Mesendoderm (in vitro differentiated cells): ENCODE measurements around the gene TBP.

Source experiments
- DNase-seq: peaks from one replicate; pipeline ENCODE4 v3.0.0; 2013
- H2AK5ac ChIP-seq: 2 replicates; pipeline ENCODE4 v1.6.1; 2013; ENCODE audit warnings: low read length, inconsistent platforms
- H2BK120ac ChIP-seq: 2 replicates; pipeline ENCODE4 v1.6.1; 2013; ENCODE audit warnings: low read depth, mild to moderate bottlenecking, low read length, moderate library complexity, mixed read lengths
- H2BK15ac ChIP-seq: replicated peaks from 2 replicates; pipeline ENCODE4 v1.6.1; 2013; ENCODE audit warnings: low read depth, mild to moderate bottlenecking, moderate library complexity
- H2BK5ac ChIP-seq: 2 replicates; pipeline ENCODE4 v1.6.1; 2013; ENCODE audit warnings: low read length, inconsistent platforms
- H3K18ac ChIP-seq: 2 replicates; pipeline ENCODE4 v1.6.1; 2013; ENCODE audit warnings: mild to moderate bottlenecking, low read length, mixed read lengths
- H3K23ac ChIP-seq: one replicate; pipeline ENCODE4 v1.6.1; 2013; ENCODE audit warnings: low read length
- H3K27ac ChIP-seq: 2 replicates; pipeline ENCODE4 v1.5.1; 2013; ENCODE audit warnings: low read depth, mild to moderate bottlenecking, inconsistent platforms, low read length, moderate library complexity
- H3K27me3 ChIP-seq: 2 replicates; pipeline ENCODE4 v1.6.1; 2013; ENCODE audit warnings: low read length, control low read depth, mild to moderate bottlenecking, inconsistent platforms; ENCODE audit not compliant: insufficient read depth, poor library complexity
- H3K36me3 ChIP-seq: 2 replicates; pipeline ENCODE4 v1.6.1; 2013; ENCODE audit warnings: low read length, inconsistent platforms; ENCODE audit not compliant: control insufficient read depth, insufficient read depth
- H3K4ac ChIP-seq: one replicate; pipeline ENCODE4 v1.6.1; 2013; ENCODE audit warnings: low read depth, mild to moderate bottlenecking, low read length, moderate library complexity
- H3K4me1 ChIP-seq: 2 replicates; pipeline ENCODE4 v1.6.1; 2013; ENCODE audit warnings: low read depth, low read length, inconsistent platforms; ENCODE audit not compliant: control insufficient read depth
- H3K4me2 ChIP-seq: 2 replicates; pipeline ENCODE4 v1.6.1; 2013; ENCODE audit warnings: low read length
- H3K4me3 ChIP-seq: 2 replicates; pipeline ENCODE4 v1.5.1; 2013; ENCODE audit warnings: mild to moderate bottlenecking, low read length
- H3K56ac ChIP-seq: one replicate; pipeline ENCODE4 v1.6.1; 2013; ENCODE audit warnings: low read length
- H3K79me1 ChIP-seq: 2 replicates; pipeline ENCODE4 v1.6.1; 2013; ENCODE audit warnings: low read length, inconsistent platforms
- H3K79me2 ChIP-seq: 2 replicates; pipeline ENCODE4 v1.6.1; 2013; ENCODE audit warnings: mild to moderate bottlenecking, low read length; ENCODE audit not compliant: control insufficient read depth, insufficient read depth
- H3K9ac ChIP-seq: 2 replicates; pipeline ENCODE4 v1.6.1; 2013; ENCODE audit warnings: low read length, inconsistent platforms
- H4K5ac ChIP-seq: one replicate; pipeline ENCODE4 v1.6.1; 2013; ENCODE audit warnings: low read length
- H4K8ac ChIP-seq: one replicate; pipeline ENCODE4 v1.6.1; 2013; ENCODE audit warnings: low read depth, mild to moderate bottlenecking, control low read depth, low read length, moderate library complexity
- WGBS: extraction: QIAGEN DNeasy Blood & Tissue Kit; methylation state at CpG from one replicate; pipeline ENCODE4 v1.1.7; 2013; ENCODE audit warnings: low lambda C conversion rate, missing lambda C conversion rate; ENCODE audit not compliant: insufficient coverage; ENCODE audit errors: extremely low coverage; 5-methylcytosine and 5-hydroxymethylcytosine counted together

TBP gene

DNA sequence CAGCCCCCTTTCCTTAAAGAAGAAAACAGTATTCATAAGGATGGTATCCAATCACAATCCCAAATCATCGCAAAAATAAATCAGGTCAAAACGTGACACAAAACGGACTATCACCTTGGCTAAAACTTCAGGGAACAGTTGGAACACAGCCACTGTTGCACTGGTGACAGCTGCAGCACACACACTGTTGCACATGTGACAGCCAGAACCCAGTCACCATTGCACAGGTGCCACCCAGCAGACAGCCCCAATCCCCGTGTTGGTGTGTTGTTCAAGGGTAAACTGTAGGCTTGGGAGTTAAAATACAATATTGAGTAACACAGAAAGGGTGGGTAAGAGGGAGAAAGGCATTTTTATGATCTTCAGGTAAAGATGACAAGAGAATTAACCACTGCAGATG, 16.8 kb upstream of the TBP start:
- Histone ChIP-seq H4K8ac (no peak overlapping the region), H2BK5ac (no peak overlapping the region), H3K79me2 (peaks cover 3% of the 10 kb centered on the region), H3K79me1 (peaks cover 4% of the 10 kb centered on the region), H3K18ac (no peak overlapping the region), H2AK5ac (no peak overlapping the region), H2BK120ac (no peak overlapping the region), H3K27ac (no peak overlapping the region), H3K4me2 (no peak overlapping the region), H2BK15ac (no peak overlapping the region), H3K36me3 (peaks cover 13% of the 10 kb centered on the region), H3K27me3 (no peaks in the 10 kb centered on the region), H3K4ac (no peak overlapping the region), H4K5ac (no peak overlapping the region), H3K23ac (no peak overlapping the region), H3K4me1 (no peaks in the 10 kb centered on the region), H3K4me3 (no peak overlapping the region), H3K56ac (no peak overlapping the region), H3K9ac (no peak overlapping the region)
- WGBS: no CpG with 5 or more reads among the region's 4 CpGs
- DNase-seq: no peak

GRCh38 chr6:170542031-170542719, 12.0 kb upstream of the TBP start:
- Histone ChIP-seq H4K8ac (no peak overlapping the region), H2BK5ac (no peak overlapping the region), H3K79me1 (peaks cover 12% of the 10 kb centered on the region), H3K27ac (no peak overlapping the region), H3K27me3 (no peaks in the 10 kb centered on the region), H3K36me3 (peaks cover 9% of the 10 kb centered on the region), H2BK15ac (no peak overlapping the region), H2AK5ac (no peak overlapping the region), H3K9ac (no peak overlapping the region), H2BK120ac (no peak overlapping the region), H4K5ac (no peak overlapping the region), H3K18ac (no peak overlapping the region), H3K4me1 (no peaks in the 10 kb centered on the region), H3K4me3 (no peak overlapping the region), H3K4me2 (no peak overlapping the region), H3K4ac (no peak overlapping the region), H3K56ac (no peak overlapping the region), H3K23ac (no peak overlapping the region), H3K79me2 (peaks cover 9% of the 10 kb centered on the region)
- DNase-seq: no peak
- no CpG with 5 or more reads among the region's 10 CpGs for WGBS

GRCh38 chr6:170545405-170545804, 8.8 kb upstream of the TBP start:
- no peaks in the 10 kb centered on the region for H3K4me1 ChIP-seq
- H2BK5ac ChIP-seq: no peak overlapping the region

DNA sequence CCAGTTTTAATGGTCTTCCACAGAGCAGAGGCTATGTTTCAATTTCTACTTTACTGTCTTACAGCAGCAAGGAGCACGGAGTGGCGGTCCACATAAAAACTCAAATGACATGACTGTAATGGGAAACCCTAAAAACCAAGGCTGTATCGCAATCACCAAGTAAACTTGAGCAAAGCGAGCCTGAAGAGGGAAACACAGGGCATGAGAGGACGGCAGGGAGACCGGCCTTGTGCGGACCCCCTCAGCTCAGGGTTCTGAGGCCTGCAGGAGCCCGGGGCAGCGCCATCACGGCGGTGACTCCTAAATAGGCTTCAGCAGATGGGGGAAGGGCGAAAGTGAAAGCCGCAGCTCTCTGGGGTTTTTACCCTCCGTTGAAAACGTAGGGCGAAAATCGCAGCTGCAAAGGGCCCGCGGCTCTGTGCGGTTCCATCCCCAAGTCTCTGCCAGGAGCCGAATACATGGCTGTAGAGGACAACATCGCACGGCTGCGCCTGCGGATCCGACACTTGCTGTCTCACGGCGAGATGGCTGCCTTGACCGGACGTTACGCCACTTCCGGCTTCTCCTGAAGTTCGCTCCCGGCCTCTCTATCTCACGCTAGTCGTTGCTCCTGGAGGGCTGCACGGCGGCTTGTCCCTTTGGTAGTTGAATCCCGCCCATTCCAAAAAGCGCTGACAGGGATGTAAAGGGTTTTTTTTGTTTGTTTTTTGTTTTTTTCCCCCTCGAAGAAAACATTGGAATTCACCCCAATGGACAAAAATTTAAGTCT, 1.2 kb upstream of the TBP start, which contains the start of gene PSMB1:
Gene PSMB1, minus strand, starts transcription at position 543 of the 769 bp plus-strand sequence. Its CDS starts 65 bp downstream, at position 478.
- Histone ChIP-seq H3K27me3 (no peaks in the 10 kb centered on the region), H2AK5ac (no peak within 1 kb of the TSS), H3K4ac (peak within 1 kb of the TSS; percentile 60), H3K79me2 (peaks cover 69% of the 10 kb centered on the region), H3K4me2 (peak within 1 kb of the TSS; percentile 69), H3K56ac (peak within 1 kb of the TSS; percentile 86), H3K36me3 (peaks cover 2% of the 10 kb centered on the region), H3K4me3 (peak within 1 kb of the TSS; percentile 68), H2BK120ac (no peak within 1 kb of the TSS), H3K79me1 (peaks cover 8% of the 10 kb centered on the region), H4K8ac (no peak within 1 kb of the TSS), H4K5ac (no peak within 1 kb of the TSS), H3K23ac (no peak within 1 kb of the TSS), H3K18ac (peak within 1 kb of the TSS; percentile 22), H3K27ac (peak within 1 kb of the TSS; percentile 96), H2BK15ac (no peak within 1 kb of the TSS), H2BK5ac (peak within 1 kb of the TSS; percentile 64), H3K9ac (peak within 1 kb of the TSS; percentile 82), H3K4me1 (peaks cover 5% of the 10 kb centered on the region)
- DNase-seq: peak; percentile 98
- no CpG with 5 or more reads among the region's 41 CpGs for WGBS

More at GRCh38 chr6:170545405-170545804, 8.8 kb upstream of the TBP start:
- no peak overlapping the region for H3K23ac ChIP-seq
- no peak overlapping the region for H2BK120ac ChIP-seq
- no peak overlapping the region for H3K27ac ChIP-seq
- peaks cover 37% of the 10 kb centered on the region for H3K79me2 ChIP-seq
- H3K79me1 ChIP-seq: peaks cover 13% of the 10 kb centered on the region
- H2AK5ac ChIP-seq: no peak overlapping the region
- DNase-seq: no peak
- WGBS: no CpG with 5 or more reads among the region's 2 CpGs
- no peak overlapping the region for H3K18ac ChIP-seq
- H3K27me3 ChIP-seq: no peaks in the 10 kb centered on the region
- no peak overlapping the region for H3K4ac ChIP-seq
- H3K4me2 ChIP-seq: no peak overlapping the region
- no peak overlapping the region for H4K5ac ChIP-seq
- H4K8ac ChIP-seq: no peak overlapping the region
- H3K4me3 ChIP-seq: no peak overlapping the region
- H3K36me3 ChIP-seq: peaks cover 10% of the 10 kb centered on the region
- H3K56ac ChIP-seq: no peak overlapping the region
- H2BK15ac ChIP-seq: no peak overlapping the region
- H3K9ac ChIP-seq: no peak overlapping the region

GRCh38 chr6:170553534-170554012, 596 bp upstream of the TBP start:
- Histone ChIP-seq H3K23ac (no peak overlapping the region), H4K8ac (no peak overlapping the region), H3K79me1 (peaks cover 8% of the 10 kb centered on the region), H3K18ac (no peak overlapping the region), H3K27me3 (no peaks in the 10 kb centered on the region), H3K4ac (no peak overlapping the region), H3K36me3 (peaks cover under 1% of the 10 kb centered on the region), H3K4me2 (peak overlapping the region; percentile 48), H3K56ac (peak overlapping the region; percentile 56), H2AK5ac (no peak overlapping the region), H4K5ac (no peak overlapping the region), H3K79me2 (peaks cover 64% of the 10 kb centered on the region), H3K27ac (no peak overlapping the region), H3K4me3 (peak overlapping the region; percentile 27), H2BK15ac (no peak overlapping the region), H2BK5ac (no peak overlapping the region), H2BK120ac (no peak overlapping the region), H3K4me1 (peaks cover 5% of the 10 kb centered on the region), H3K9ac (peak overlapping the region; percentile 44)
- WGBS: no CpG with 5 or more reads among the region's 13 CpGs
- no peak for DNase-seq
